Muscle of leg (tissue), 11 donors: ENCODE data around the gene ATF7. TPM values are rescaled to one million over a fixed set of nuclear protein-coding genes. Genes with fewer than 3 reads are reported as not detected.

Source experiments
- DNase-seq: peaks from one replicate; pipeline ENCODE4 v3.0.0; 2013
- H3K27ac ChIP-seq: one replicate; pipeline ENCODE4 v1.5.1; 2013; ENCODE audit warnings: mild to moderate bottlenecking, low read length, control low read depth
- H3K27me3 ChIP-seq: one replicate; pipeline ENCODE4 v1.6.1; 2013; ENCODE audit warnings: low read length; ENCODE audit not compliant: control insufficient read depth, insufficient read depth
- H3K36me3 ChIP-seq: one replicate; pipeline ENCODE4 v1.6.1; 2013; ENCODE audit warnings: low read length; ENCODE audit not compliant: control insufficient read depth, insufficient read depth
- H3K4me1 ChIP-seq: one replicate; pipeline ENCODE4 v1.6.1; 2013; ENCODE audit warnings: low read length; ENCODE audit not compliant: control insufficient read depth, insufficient read depth
- H3K4me3 ChIP-seq: one replicate; pipeline ENCODE4 v1.5.1; 2013; ENCODE audit warnings: low read length, control low read depth
- H3K9me3 ChIP-seq: replicated peaks from 2 replicates; pipeline ENCODE4 v1.6.1; 2013; ENCODE audit warnings: low read depth, low read length; ENCODE audit not compliant: control insufficient read depth
- WGBS: methylation state at CpG from one replicate; pipeline ENCODE4 v1.1.5; 2013; ENCODE audit warnings: missing lambda C conversion rate; ENCODE audit not compliant: insufficient coverage; 5-methylcytosine and 5-hydroxymethylcytosine counted together
- polyA plus RNA-seq, 8 donors: library from polyadenylated mRNA; unstranded; fragments of 120-200 nt; gene quantifications; one replicate each; pipeline versions ENCODE4 v1.2.1 to v1.2.3, GENCODE V29; 2013; ENCODE audit warnings: inconsistent platforms in 1 of 8, low replicate concordance in 1 of 8; ENCODE audit not compliant: insufficient read length in 8 of 8, insufficient read depth in 1 of 8
- total RNA-seq: library from RNA; stranded (reverse); fragments of 120-200 nt; gene quantifications from one replicate; pipeline ENCODE4 v1.2.4, GENCODE V29; 2013

ATF7 gene
- total and polyA plus RNA-seq, 9 donors, result 18.8 to 53.5 (median 46.3) TPM

DNA sequence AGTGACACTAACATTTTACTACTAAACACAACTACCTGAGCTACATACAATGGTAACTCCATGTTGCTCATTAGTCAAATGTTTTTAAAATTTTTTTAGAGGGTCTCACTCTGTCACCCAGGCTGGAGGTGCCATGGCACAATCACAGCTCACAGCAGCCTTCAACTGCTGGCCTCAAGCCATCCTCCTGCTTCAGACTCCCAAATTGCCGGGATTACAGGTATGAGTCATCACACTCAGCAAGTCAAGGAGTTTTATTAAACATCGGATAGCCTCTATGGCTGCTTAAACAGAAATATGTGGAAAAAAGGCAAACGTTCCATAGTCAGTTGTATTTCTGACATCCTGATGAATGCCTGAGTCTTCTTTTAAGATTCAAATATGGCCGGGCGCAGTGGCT lies 107.8 kb downstream of the ATF7 start:
- Histone ChIP-seq H3K27ac (no peak overlapping the region), H3K4me1 (no peaks in the 10 kb centered on the region), H3K36me3 (peaks cover 71% of the 10 kb centered on the region), H3K4me3 (no peak overlapping the region), H3K27me3 (no peaks in the 10 kb centered on the region), H3K9me3 (no peaks in the 10 kb centered on the region)
- 89% methylated on average over 5 of the region's 5 CpGs for WGBS
- DNase-seq, result no peak

DNA sequence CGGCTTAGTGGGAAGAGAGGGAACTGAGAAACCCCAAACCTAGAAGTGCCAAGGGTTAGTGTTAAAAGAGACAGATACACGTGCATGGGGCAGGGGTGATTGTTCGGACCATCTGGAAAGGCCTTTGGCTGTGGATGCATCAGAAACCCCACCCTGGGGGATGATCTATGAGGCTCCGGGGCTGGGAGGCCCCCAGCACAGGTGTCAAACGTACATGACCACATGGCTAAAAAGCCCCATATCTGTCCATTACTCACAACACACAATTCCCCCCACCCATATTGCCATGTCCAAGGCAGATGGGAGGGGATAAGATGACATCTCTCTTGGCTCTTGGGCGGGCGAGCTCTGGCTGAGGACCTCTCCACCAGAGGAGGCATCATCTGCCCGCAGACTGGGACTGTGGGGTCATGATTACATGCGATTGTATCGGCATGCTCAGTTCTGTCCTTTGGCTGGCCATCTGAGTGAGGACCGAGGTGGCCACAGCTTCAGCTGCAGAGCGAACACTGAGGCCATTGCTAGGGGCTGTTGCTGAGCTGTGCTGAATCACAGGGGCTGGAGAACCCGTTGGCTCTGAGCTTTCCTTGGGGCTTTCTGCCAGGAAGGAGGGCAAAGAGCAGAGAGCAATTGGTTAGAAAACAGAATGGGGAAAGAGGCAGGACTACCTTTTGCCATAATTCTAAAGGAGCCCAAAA lies 109.3 kb downstream of the ATF7 start:
- H3K36me3 ChIP-seq, result peaks cover 72% of the 10 kb centered on the region
- H3K4me1 ChIP-seq, result no peaks in the 10 kb centered on the region
- no peak for DNase-seq
- H3K27me3 ChIP-seq, result no peaks in the 10 kb centered on the region
- WGBS, result 93% methylated on average over 11 of the region's 13 CpGs
- no peak overlapping the region for H3K27ac ChIP-seq
- no peaks in the 10 kb centered on the region for H3K9me3 ChIP-seq
- H3K4me3 ChIP-seq, result no peak overlapping the region

DNA sequence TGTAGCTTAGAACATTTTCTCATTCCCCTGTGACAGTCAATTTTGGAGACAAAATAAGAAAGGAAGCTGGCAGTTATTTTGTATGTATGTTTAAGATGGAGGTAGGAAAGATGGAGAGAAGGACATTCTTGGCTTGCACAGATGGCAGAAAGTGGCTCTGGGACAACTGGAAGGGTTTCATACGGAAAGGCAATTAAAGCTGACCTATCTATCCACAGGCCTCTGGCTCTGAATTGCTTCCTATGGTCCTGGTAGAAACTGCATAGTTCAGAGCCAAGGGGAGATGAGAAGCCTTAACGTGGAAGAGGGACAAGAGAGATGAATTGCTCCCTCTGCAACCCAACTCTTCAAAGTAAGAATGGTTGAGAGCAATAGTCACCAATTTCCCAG lies 110.9 kb downstream of the ATF7 start:
- H3K36me3 ChIP-seq, result peaks cover 80% of the 10 kb centered on the region
- DNase-seq, result no peak
- H3K4me1 ChIP-seq, result no peaks in the 10 kb centered on the region
- no peaks in the 10 kb centered on the region for H3K27me3 ChIP-seq
- no peak overlapping the region for H3K27ac ChIP-seq
- no peak overlapping the region for H3K4me3 ChIP-seq
- no peaks in the 10 kb centered on the region for H3K9me3 ChIP-seq
- WGBS, result no CpG with 5 or more reads among the region's 2 CpGs

DNA sequence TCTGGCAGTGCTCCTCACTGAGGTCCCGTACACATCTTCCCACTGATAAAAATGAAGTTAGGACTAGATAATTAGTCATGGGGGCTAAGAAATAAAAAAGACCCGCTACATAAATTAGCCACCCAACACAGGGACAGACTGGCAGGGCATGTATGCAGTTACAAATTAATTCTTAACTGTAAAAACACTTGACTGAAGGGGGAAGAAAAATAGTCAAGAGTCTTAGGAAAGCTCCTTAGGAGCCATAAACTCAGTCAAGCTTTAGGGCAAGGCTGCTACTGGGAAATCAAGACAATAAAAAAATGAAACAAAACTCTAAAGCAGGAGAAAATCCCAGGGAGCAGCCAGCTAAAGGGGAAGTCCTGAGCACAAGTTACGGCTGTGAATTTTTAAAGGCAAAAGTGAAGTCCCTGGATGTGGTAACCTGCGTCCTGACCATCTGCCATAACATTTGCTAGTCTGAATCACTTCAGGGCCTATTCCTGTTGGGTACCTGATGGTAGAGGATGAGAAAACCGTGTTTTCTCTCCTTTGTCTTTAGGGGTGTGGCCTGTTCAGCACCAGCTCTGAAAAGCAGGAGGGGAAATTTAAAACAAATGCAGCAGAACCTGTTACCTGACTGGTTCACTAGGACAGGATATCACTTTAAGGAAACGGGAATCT lies 111.4 kb downstream of the ATF7 start:
- H3K4me3 ChIP-seq, result no peak overlapping the region
- H3K27ac ChIP-seq, result no peak overlapping the region
- H3K4me1 ChIP-seq, result no peaks in the 10 kb centered on the region
- peaks cover 78% of the 10 kb centered on the region for H3K36me3 ChIP-seq
- no peaks in the 10 kb centered on the region for H3K9me3 ChIP-seq
- no peak for DNase-seq
- WGBS, result 79% methylated on average over 2 of the region's 6 CpGs
- no peaks in the 10 kb centered on the region for H3K27me3 ChIP-seq

- WGBS, result 80% methylated on average over 1 of the region's 6 CpGs
- H3K36me3 ChIP-seq, result peaks cover 77% of the 10 kb centered on the region
Measured at GRCh38 chr12:53513712-53514410, 112.3 kb downstream of the ATF7 start.

GRCh38 chr12:53510181-53510812 lies 115.9 kb downstream of the ATF7 start:
- Histone ChIP-seq H3K36me3 (peaks cover 80% of the 10 kb centered on the region), H3K27me3 (no peaks in the 10 kb centered on the region), H3K27ac (no peak overlapping the region), H3K9me3 (no peaks in the 10 kb centered on the region), H3K4me3 (no peak overlapping the region), H3K4me1 (peaks cover 7% of the 10 kb centered on the region)
- 90% methylated on average over 6 of the region's 9 CpGs for WGBS
- peak; percentile 4 for DNase-seq

More at GRCh38 chr12:53513712-53514410, 112.3 kb downstream of the ATF7 start:
- peaks cover 1% of the 10 kb centered on the region for H3K4me1 ChIP-seq
- DNase-seq, result no peak
- no peaks in the 10 kb centered on the region for H3K9me3 ChIP-seq
- H3K27me3 ChIP-seq, result no peaks in the 10 kb centered on the region
- no peak overlapping the region for H3K4me3 ChIP-seq
- no peak overlapping the region for H3K27ac ChIP-seq

GRCh38 chr12:53508534-53509170 lies 117.5 kb downstream of the ATF7 start:
- peak; percentile 88 for DNase-seq
- H3K36me3 ChIP-seq, result peaks cover 80% of the 10 kb centered on the region
- H3K9me3 ChIP-seq, result no peaks in the 10 kb centered on the region
- no peaks in the 10 kb centered on the region for H3K27me3 ChIP-seq
- no peak overlapping the region for H3K27ac ChIP-seq
- WGBS, result 40% methylated on average over 3 of the region's 7 CpGs
- peaks cover 10% of the 10 kb centered on the region for H3K4me1 ChIP-seq
- H3K4me3 ChIP-seq, result no peak overlapping the region

DNA sequence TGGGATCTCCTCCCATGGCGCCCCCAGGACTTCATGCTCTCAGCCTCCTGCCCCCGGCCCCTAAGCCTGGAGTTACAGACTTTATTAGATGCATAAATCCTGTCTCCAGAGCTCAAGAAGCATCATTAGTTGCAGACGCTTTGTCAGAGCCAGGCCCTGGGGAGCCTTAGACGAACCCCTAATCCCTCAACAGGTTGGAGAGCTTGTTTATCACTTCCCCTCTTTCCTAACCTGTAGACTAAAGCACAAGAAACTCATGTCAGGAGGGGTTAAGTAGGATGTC lies 118.6 kb downstream of the ATF7 start:
- Histone ChIP-seq H3K27me3 (no peaks in the 10 kb centered on the region), H3K9me3 (no peaks in the 10 kb centered on the region), H3K4me3 (no peak overlapping the region), H3K27ac (no peak overlapping the region), H3K36me3 (peaks cover 79% of the 10 kb centered on the region), H3K4me1 (peaks cover 15% of the 10 kb centered on the region)
- 47% methylated on average over 2 of the region's 4 CpGs for WGBS
- peak; percentile 10 for DNase-seq

GRCh38 chr12:53506881-53507602 lies 119.1 kb downstream of the ATF7 start, which contains the start of gene NPFF:
TSS of gene NPFF (minus strand) at chr12:53507484. CDS start at chr12:53507474, 10 bp downstream.
- H3K27ac ChIP-seq, result no peak within 1 kb of the TSS
- no peaks in the 10 kb centered on the region for H3K27me3 ChIP-seq
- H3K9me3 ChIP-seq, result no peaks in the 10 kb centered on the region
- peaks cover 18% of the 10 kb centered on the region for H3K4me1 ChIP-seq
- 92% methylated on average over 5 of the region's 9 CpGs for WGBS
- H3K36me3 ChIP-seq, result peaks cover 74% of the 10 kb centered on the region
- DNase-seq, result no peak
- H3K4me3 ChIP-seq, result no peak within 1 kb of the TSS
